Uterus (tissue), 2 donors: ENCODE measurements around the gene PTPRR.

Source experiments
- POLR2A ChIP-seq, 2 donors: fragments of 450-650 bp; IDR thresholded peaks; one replicate each; pipeline ENCODE4 v1.6.1; 2016; ENCODE audit warnings: antibody characterized with exemption in 2 of 2, mild to moderate bottlenecking in 1 of 2, moderate library complexity in 1 of 2
- TF ChIP-seq, protein P1 (sequence below), 4 experiments: fragments of 200-600 bp in 2 of 4; fragments of 450-650 bp in 2 of 4; sonication (generic) in 2 of 4; IDR thresholded peaks; one replicate each; pipeline ENCODE4 v1.5.1; 2016 to 2019; ENCODE audit warnings: antibody characterized with exemption in 4 of 4, mild to moderate bottlenecking in 2 of 4, moderate library complexity in 1 of 4

DNA sequence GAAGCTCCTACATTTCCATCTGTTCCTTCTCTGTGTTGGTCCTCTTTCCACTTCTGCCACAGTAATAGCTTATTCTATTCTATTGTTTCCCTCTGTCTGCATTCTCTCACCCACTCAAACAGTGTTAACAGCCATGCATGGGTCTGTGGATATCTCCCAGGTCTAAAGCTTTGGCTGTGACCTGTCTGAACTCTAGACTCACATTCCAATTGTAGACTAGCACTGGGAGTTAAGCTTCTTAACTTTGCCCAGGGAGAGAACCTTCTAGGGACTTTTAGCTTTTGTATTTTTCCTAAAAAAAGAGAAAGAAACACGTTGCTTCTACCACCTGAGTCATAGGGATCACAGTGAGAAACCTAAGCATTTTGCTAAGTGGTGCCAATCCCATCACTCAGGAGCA, 36.7 kb downstream of the PTPRR start:
- TF ChIP-seq, protein P1, sequence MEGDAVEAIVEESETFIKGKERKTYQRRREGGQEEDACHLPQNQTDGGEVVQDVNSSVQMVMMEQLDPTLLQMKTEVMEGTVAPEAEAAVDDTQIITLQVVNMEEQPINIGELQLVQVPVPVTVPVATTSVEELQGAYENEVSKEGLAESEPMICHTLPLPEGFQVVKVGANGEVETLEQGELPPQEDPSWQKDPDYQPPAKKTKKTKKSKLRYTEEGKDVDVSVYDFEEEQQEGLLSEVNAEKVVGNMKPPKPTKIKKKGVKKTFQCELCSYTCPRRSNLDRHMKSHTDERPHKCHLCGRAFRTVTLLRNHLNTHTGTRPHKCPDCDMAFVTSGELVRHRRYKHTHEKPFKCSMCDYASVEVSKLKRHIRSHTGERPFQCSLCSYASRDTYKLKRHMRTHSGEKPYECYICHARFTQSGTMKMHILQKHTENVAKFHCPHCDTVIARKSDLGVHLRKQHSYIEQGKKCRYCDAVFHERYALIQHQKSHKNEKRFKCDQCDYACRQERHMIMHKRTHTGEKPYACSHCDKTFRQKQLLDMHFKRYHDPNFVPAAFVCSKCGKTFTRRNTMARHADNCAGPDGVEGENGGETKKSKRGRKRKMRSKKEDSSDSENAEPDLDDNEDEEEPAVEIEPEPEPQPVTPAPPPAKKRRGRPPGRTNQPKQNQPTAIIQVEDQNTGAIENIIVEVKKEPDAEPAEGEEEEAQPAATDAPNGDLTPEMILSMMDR (IDR thresholded peaks at IDR 0.05) = no peak
- TF ChIP-seq POLR2A (IDR thresholded peaks at IDR 0.05) = no peak
